22Rv1 (cell line): ENCODE data around the gene NPSR1.

Experiments used
- H3K27ac ChIP-seq: fragments of 450-650 bp; 2 replicates; pipeline ENCODE4 v1.5.1; 2017
- ZFX ChIP-seq: fragments of 450-650 bp; IDR thresholded peaks from 2 replicates; pipeline ENCODE4 v1.6.1; 2017; ENCODE audit warnings: antibody characterized with exemption, borderline replicate concordance
- TF ChIP-seq, protein P1 (sequence below): fragments of 450-650 bp; IDR thresholded peaks from 2 replicates; pipeline ENCODE4 v1.5.1; 2017; ENCODE audit warnings: mild to moderate bottlenecking

The NPSR1 gene

DNA sequence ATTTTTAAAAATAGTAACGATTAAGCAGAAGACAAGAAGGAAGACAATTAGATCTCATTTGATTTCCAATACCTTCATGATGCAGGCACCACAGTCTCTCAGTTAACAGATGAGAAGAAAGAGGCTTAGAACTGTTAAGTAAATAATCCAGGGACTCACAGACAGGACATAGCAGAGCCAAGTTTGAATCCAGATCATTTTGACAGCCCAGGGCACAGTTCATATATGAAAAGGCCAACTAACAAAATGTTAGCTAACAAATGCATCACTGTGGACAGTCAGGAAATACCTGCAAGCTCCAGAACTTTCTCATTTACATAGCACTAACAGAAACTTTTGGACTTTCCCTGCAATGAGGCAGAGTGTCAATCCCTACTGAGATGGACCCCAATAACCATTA is 4.2 kb upstream of the NPSR1 start:
- H3K27ac ChIP-seq, result no peak overlapping the region
- TF ChIP-seq, protein P1, sequence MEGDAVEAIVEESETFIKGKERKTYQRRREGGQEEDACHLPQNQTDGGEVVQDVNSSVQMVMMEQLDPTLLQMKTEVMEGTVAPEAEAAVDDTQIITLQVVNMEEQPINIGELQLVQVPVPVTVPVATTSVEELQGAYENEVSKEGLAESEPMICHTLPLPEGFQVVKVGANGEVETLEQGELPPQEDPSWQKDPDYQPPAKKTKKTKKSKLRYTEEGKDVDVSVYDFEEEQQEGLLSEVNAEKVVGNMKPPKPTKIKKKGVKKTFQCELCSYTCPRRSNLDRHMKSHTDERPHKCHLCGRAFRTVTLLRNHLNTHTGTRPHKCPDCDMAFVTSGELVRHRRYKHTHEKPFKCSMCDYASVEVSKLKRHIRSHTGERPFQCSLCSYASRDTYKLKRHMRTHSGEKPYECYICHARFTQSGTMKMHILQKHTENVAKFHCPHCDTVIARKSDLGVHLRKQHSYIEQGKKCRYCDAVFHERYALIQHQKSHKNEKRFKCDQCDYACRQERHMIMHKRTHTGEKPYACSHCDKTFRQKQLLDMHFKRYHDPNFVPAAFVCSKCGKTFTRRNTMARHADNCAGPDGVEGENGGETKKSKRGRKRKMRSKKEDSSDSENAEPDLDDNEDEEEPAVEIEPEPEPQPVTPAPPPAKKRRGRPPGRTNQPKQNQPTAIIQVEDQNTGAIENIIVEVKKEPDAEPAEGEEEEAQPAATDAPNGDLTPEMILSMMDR, result no peak
- TF ChIP-seq ZFX, result no peak

DNA sequence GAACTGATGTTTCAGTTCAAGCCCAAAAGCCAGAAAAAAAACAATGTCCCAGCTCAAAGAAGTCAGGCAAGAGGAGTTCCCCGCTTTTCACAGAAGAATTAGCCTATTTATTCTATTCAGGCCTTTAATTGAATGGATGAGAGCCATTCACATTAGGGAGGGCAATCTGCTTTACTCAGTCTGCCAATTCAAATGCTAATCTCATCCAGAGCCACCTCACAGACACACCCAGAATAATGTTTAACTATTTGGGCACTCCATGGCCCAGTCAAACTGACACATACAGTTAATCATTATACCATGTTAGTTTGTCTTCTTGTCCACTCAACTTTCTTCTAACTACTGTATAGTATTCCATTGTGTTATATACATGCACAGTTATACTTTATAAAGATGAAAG is 2.6 kb upstream of the NPSR1 start:
- TF ChIP-seq, protein P1, result no peak
- TF ChIP-seq ZFX, result no peak
- no peak overlapping the region for H3K27ac ChIP-seq

DNA sequence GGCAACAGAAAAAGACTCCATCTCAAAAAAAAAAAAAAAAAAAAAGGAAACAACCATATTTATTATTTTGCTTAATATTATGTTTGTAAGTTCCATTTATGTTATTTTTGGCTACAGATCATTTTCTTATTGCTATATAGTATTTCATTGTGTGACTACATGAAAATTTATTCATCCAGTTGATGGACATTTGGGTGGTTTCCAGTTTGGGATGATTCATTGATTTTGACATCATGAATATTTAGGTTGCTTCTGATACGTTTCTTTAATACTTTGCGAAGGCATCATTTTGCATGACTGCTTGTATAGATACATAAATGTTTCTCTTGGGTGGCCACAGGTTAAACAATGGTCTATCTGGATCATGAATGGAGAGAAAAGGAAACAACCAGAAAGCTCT is 2.0 kb upstream of the NPSR1 start:
- TF ChIP-seq, protein P1, result no peak
- TF ChIP-seq ZFX, result no peak
- no peak overlapping the region for H3K27ac ChIP-seq

DNA sequence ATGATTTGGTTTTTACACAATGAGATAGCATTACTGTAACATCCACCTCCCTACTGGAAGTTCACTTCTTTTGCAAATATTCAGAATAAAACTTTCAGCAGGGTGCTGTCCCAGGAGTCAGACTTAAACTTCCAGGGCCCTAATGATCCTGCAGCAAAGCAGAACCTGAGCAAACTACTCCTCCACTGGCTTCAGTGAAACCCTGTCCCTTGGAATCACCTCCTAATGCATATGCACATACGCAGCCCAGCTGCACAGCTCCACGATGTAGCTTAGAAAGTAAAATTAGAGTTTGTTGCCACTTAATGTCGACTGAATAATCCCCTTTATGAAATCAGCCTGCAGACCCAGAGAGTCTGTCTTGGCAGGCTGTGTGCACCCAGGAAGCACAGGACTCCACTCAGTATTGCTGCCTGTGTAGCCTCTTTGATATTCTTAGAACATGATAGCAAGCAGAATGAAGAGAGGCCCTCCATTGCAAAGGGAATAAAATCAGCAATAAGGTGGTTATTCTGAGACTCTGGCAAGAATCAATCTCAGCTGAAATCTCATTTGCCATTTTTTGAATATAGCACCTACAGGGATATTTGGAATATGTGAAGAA is 1.6 kb downstream of the NPSR1 start:
- no peak overlapping the region for H3K27ac ChIP-seq
- no peak for TF ChIP-seq ZFX
- TF ChIP-seq, protein P1, result no peak

DNA sequence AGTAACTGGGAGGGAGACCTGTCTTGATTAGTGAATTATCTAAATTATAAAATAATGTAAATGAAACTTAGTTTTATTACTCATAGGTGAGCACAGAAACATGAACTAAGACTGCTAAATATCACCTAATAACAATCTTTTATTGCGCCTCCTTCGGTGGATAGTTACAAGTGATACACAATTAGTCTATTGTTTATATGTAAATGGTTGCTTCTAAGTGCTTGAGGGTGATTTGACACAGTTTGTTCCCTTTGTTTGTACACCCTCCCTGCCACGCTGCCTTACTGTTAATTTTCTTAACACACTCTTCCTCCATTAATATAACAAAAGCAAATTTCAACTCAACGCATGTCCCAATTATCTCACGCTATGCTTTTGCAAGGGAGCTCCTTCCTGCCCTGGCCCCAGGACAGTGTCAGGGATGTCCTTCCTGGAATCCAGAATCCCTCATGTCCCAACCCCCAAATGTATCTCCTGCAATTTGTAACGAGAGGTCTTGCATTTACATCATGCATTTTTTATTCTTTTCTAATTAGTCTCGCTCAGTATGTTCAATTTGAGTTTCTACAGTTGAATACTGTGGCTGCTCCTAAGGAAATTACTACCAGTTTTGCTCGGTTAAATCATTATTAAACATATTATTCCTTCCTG is 4.2 kb downstream of the NPSR1 start:
- no peak for TF ChIP-seq ZFX
- TF ChIP-seq, protein P1, result no peak
- H3K27ac ChIP-seq, result no peak overlapping the region

DNA sequence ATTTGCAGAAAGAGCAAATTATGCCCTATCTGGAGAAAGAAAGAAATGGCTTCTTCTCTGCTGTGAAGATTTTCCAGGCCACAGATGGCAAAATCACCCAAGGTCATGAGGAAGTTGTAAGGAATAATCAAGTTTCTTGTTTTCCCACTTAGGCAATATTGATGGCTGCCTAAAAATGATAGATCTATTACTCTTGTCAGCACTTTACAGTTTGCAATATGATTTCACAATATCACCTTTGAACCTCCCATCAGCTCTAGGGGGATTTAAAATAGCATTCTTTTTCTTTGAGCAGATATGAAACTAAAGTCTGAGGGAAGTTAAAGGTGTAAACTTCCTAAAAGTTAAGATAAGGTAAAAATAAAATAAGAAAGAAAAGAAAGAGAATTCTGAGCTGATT is 6.7 kb downstream of the NPSR1 start:
- TF ChIP-seq, protein P1, result no peak
- no peak for TF ChIP-seq ZFX
- H3K27ac ChIP-seq, result no peak overlapping the region

DNA sequence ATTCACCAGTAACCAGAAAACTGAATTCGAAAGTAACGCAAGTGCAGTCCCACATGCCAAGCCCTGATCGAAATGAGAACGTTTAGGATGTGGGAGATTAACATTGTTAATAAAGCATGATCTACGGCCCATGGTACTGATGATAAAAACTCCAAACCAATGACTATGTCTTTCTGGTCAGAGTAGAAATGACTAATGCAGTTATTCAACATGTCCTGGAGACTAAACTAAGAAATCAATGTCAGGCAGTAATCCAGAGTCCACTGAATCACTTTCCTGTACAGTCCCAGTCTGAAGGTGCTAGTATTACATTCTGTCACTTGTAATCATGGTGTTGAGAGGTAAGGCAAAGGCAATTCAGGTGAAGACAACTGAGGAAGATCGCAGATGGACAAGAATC is 14.4 kb downstream of the NPSR1 start:
- no peak for TF ChIP-seq ZFX
- TF ChIP-seq, protein P1, result no peak
- H3K27ac ChIP-seq, result no peak overlapping the region
